SK-N-SH (cell line): ENCODE results near the gene ALB.

Source experiments
- CTCF ChIP-seq: fragments of 200-600 bp; sonication (generic); IDR thresholded peaks from 2 replicates; pipeline ENCODE4 v1.6.1; 2017; ENCODE audit warnings: antibody characterized with exemption, mild to moderate bottlenecking, moderate library complexity
- EZH2phosphoT487 ChIP-seq: fragments of 200-600 bp; sonication (generic); IDR thresholded peaks from 2 replicates; pipeline ENCODE4 v1.6.1; 2017; ENCODE audit warnings: low read depth, mixed run types, mild to moderate bottlenecking, antibody characterized with exemption, moderate library complexity, borderline replicate concordance
- FOSL2 ChIP-seq: IDR thresholded peaks from 2 replicates; pipeline ENCODE4 v1.4.0; 2012; ENCODE audit warnings: low read depth, mild to moderate bottlenecking, moderate library complexity, borderline replicate concordance
- GATA2 ChIP-seq: sonication (generic); formaldehyde crosslinking; IDR thresholded peaks from 2 replicates; pipeline ENCODE4 v1.5.0; 2020; ENCODE audit warnings: mild to moderate bottlenecking, missing genetic modification reagents
- NRF1 ChIP-seq: IDR thresholded peaks from 2 replicates; pipeline ENCODE4 v1.6.1; 2012; ENCODE audit warnings: low read depth, mild to moderate bottlenecking, low read length
- RAD21 ChIP-seq: IDR thresholded peaks from 2 replicates; pipeline ENCODE4 v1.6.1; 2012; ENCODE audit warnings: mild to moderate bottlenecking, low read length
- RCOR1 ChIP-seq: fragments of 150-350 bp; IDR thresholded peaks from 2 replicates; pipeline ENCODE4 v1.6.1; 2017; ENCODE audit warnings: antibody characterized with exemption, low read length
- RFX5 ChIP-seq: IDR thresholded peaks from 2 replicates; pipeline ENCODE4 v1.6.1; 2012; ENCODE audit warnings: mild to moderate bottlenecking, improper control_type of control experiment, low read length
- TAF1 ChIP-seq: IDR thresholded peaks from 2 replicates; pipeline ENCODE4 v1.6.1; 2012; ENCODE audit warnings: low read depth, mild to moderate bottlenecking, low read length, moderate library complexity, borderline replicate concordance
- USF2 ChIP-seq: fragments of 150-350 bp; IDR thresholded peaks from 2 replicates; pipeline ENCODE4 v1.6.1; 2017; ENCODE audit warnings: antibody characterized with exemption, low read length, low read depth, borderline replicate concordance
- YY1 ChIP-seq: IDR thresholded peaks from 2 replicates; pipeline ENCODE4 v1.4.0; 2012; ENCODE audit warnings: low read depth, mild to moderate bottlenecking

- no peak for TF ChIP-seq CTCF
- TF ChIP-seq FOSL2, result peak; percentile 4; the same call in 1 of the 2 replicates
- TF ChIP-seq RFX5, result no peak
- TF ChIP-seq RAD21, result no peak
- TF ChIP-seq NRF1, result no peak
- TF ChIP-seq RCOR1, result no peak
- no peak for TF ChIP-seq TAF1
- no peak for TF ChIP-seq GATA2
- TF ChIP-seq USF2, result no peak
- TF ChIP-seq EZH2phosphoT487, result no peak
- TF ChIP-seq YY1, result no peak
Measured at GRCh38 chr4:73450398-73451004, 46.4 kb downstream of the ALB start.
